Smooth muscle cell (in vitro differentiated cells): Measurements from ENCODE around the gene SLC7A6OS. TPM values are rescaled to one million over a fixed set of nuclear protein-coding genes. Genes with fewer than 3 reads are reported as not detected.

Source experiments
- DNase-seq: peaks from one replicate; lab custom pipeline; 2025; ENCODE audit not compliant: unreplicated experiment; lab: John Stamatoyannopoulos, UW
- H2AFZ ChIP-seq: fragments of 200-600 bp; sonication (generic); 2 replicates; pipeline ENCODE4 v1.6.0; 2016; ENCODE audit warnings: antibody characterized with exemption, low read depth, mild to moderate bottlenecking
- H3F3A ChIP-seq: fragments of 200-600 bp; sonication (generic); 2 replicates; pipeline ENCODE4 v1.6.0; 2017; ENCODE audit warnings: antibody characterized with exemption, low read depth
- H3K27ac ChIP-seq: fragments of 200-600 bp; sonication (generic); 2 replicates; pipeline ENCODE4 v1.5.1; 2016; ENCODE audit warnings: low read depth, mild to moderate bottlenecking
- H3K27me3 ChIP-seq: fragments of 200-600 bp; sonication (generic); 2 replicates; pipeline ENCODE4 v1.6.1; 2016; ENCODE audit warnings: low read depth, mild to moderate bottlenecking
- H3K36me3 ChIP-seq: fragments of 200-600 bp; sonication (generic); 2 replicates; pipeline ENCODE4 v1.5.1; 2016; ENCODE audit warnings: low read depth
- H3K4me1 ChIP-seq: fragments of 200-600 bp; sonication (generic); 2 replicates; pipeline ENCODE4 v1.5.1; 2016; ENCODE audit warnings: low read depth
- H3K4me2 ChIP-seq: fragments of 200-600 bp; sonication (generic); 2 replicates; pipeline ENCODE4 v1.6.0; 2016; ENCODE audit warnings: mild to moderate bottlenecking
- H3K4me3 ChIP-seq: fragments of 200-600 bp; sonication (generic); 2 replicates; pipeline ENCODE4 v1.5.1; 2016; ENCODE audit warnings: mild to moderate bottlenecking
- H3K79me2 ChIP-seq: fragments of 200-600 bp; sonication (generic); 2 replicates; pipeline ENCODE4 v1.6.0; 2016; ENCODE audit warnings: low read depth, mild to moderate bottlenecking
- H3K9ac ChIP-seq: fragments of 200-600 bp; sonication (generic); 2 replicates; pipeline ENCODE4 v1.6.0; 2016; ENCODE audit warnings: low read depth
- H3K9me3 ChIP-seq: fragments of 200-600 bp; sonication (generic); replicated peaks from 2 replicates; pipeline ENCODE4 v1.5.1; 2016; ENCODE audit warnings: low read depth
- H4K20me1 ChIP-seq: fragments of 200-600 bp; sonication (generic); 2 replicates; pipeline ENCODE4 v1.6.0; 2016; ENCODE audit warnings: low read depth
- CTCF ChIP-seq: fragments of 200-600 bp; sonication (generic); IDR thresholded peaks from 2 replicates; pipeline ENCODE4 v1.5.1; 2017; ENCODE audit warnings: borderline replicate concordance, mild to moderate bottlenecking, antibody characterized with exemption; ENCODE audit not compliant: insufficient read depth, poor library complexity, severe bottlenecking
- WGBS: methylation state at CpG from one replicate; pipeline ENCODE4 v1.1.7; 2016; ENCODE audit warnings: low lambda C conversion rate; 5-methylcytosine and 5-hydroxymethylcytosine counted together
- polyA plus RNA-seq: library from polyadenylated mRNA; unstranded; fragments of >200 nt; fragmentation: Nextera tagmentation; extraction: Ambion mirVana; gene quantifications from 2 replicates; pipeline ENCODE4 v1.2.1, GENCODE V29; 2016
- total RNA-seq: library from RNA; depleted of rRNA; stranded (reverse); fragments of >200 nt; gene quantifications from 2 replicates; pipeline ENCODE4 v1.2.3, GENCODE V29; 2014

The SLC7A6OS gene
- total and polyA plus RNA-seq, 2 experiments from 2014 or later: 9.6 to 13.9 TPM

GRCh38 chr16:68281368-68282063 lies 29.2 kb downstream of the SLC7A6OS start:
- H3K4me3 ChIP-seq: no peak overlapping the region
- H3K27ac ChIP-seq: no peak overlapping the region
- DNase-seq: no peak
- H3K4me2 ChIP-seq: no peak overlapping the region
- no peak overlapping the region for H3K9ac ChIP-seq
- no peaks in the 10 kb centered on the region for H3K27me3 ChIP-seq
- no peaks in the 10 kb centered on the region for H3F3A ChIP-seq
- TF ChIP-seq CTCF: no peak
- H3K36me3 ChIP-seq: no peaks in the 10 kb centered on the region
- H4K20me1 ChIP-seq: peaks cover 78% of the 10 kb centered on the region
- no peaks in the 10 kb centered on the region for H3K9me3 ChIP-seq
- H3K4me1 ChIP-seq: no peaks in the 10 kb centered on the region
- H3K79me2 ChIP-seq: peaks cover 15% of the 10 kb centered on the region
- WGBS: 97% methylated on average over 4 of the region's 4 CpGs
- no peak overlapping the region for H2AFZ ChIP-seq

- H3K79me2 ChIP-seq: peaks cover 13% of the 10 kb centered on the region
- H3K27me3 ChIP-seq: no peaks in the 10 kb centered on the region
- H3K27ac ChIP-seq: no peak overlapping the region
- no peak overlapping the region for H3K4me2 ChIP-seq
- no peaks in the 10 kb centered on the region for H3K4me1 ChIP-seq
- no peak overlapping the region for H3K9ac ChIP-seq
- 92% methylated on average over 13 of the region's 13 CpGs for WGBS
- H3K4me3 ChIP-seq: no peak overlapping the region
- no peak overlapping the region for H2AFZ ChIP-seq
- DNase-seq: no peak
- TF ChIP-seq CTCF: no peak
- no peaks in the 10 kb centered on the region for H3K36me3 ChIP-seq
- H3K9me3 ChIP-seq: no peaks in the 10 kb centered on the region
- H3F3A ChIP-seq: no peaks in the 10 kb centered on the region
- H4K20me1 ChIP-seq: peaks cover 72% of the 10 kb centered on the region
These were observed 30.8 kb downstream of the SLC7A6OS start for GRCh38 chr16:68279726-68280558.

GRCh38 chr16:68276223-68276622 lies 34.5 kb downstream of the SLC7A6OS start:
- H4K20me1 ChIP-seq: peaks cover 75% of the 10 kb centered on the region
- H3F3A ChIP-seq: no peaks in the 10 kb centered on the region
- TF ChIP-seq CTCF: no peak
- DNase-seq: no peak
- H3K4me3 ChIP-seq: no peak overlapping the region
- H2AFZ ChIP-seq: no peak overlapping the region
- H3K4me2 ChIP-seq: no peak overlapping the region
- peaks cover 30% of the 10 kb centered on the region for H3K79me2 ChIP-seq
- H3K4me1 ChIP-seq: no peaks in the 10 kb centered on the region
- 82% methylated on average over 3 of the region's 3 CpGs for WGBS
- H3K36me3 ChIP-seq: no peaks in the 10 kb centered on the region
- no peak overlapping the region for H3K9ac ChIP-seq
- H3K9me3 ChIP-seq: no peaks in the 10 kb centered on the region
- H3K27me3 ChIP-seq: no peaks in the 10 kb centered on the region
- peak overlapping the region; percentile 42 for H3K27ac ChIP-seq
